GM21528 (cell line): ENCODE data around the gene FAXDC2.
"Not testable (repeated sequence)": the region's sequence is repeated elsewhere in the genome, so short reads cannot be mapped to it uniquely, and the experiment has no call there.

Experiments used
- ATAC-seq: cut with Tn5 transposase; IDR thresholded peaks from one replicate; pipeline ENCODE4 v1.9.1; 2021; ENCODE audit warnings: mild to moderate bottlenecking, moderate library complexity; ENCODE audit not compliant: unreplicated experiment, low FRiP score

Gene FAXDC2

GRCh38 chr5:154832804-154833203, 17.6 kb downstream of the FAXDC2 start:
- not testable (repeated sequence) for ATAC-seq

DNA sequence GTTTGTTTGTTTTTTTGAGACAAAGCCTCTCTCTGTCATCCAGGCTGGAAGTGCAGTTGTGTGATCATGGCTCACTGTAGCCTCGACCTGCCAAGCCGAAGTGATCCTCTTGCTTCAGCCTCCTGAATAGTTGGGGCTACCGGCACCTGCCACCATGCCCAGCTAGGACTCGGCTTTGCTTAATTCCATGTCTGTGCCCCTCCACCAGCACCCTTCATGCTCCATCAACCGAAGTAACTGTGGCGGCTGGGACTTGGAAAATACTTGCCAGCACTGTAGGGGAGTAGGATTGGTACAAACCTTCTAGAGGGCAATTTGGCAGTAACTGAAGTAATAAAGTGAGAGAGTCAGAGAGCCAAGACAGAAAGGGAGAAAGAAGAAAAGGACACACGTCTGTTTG, 19.0 kb downstream of the FAXDC2 start:
- no peak for ATAC-seq

DNA sequence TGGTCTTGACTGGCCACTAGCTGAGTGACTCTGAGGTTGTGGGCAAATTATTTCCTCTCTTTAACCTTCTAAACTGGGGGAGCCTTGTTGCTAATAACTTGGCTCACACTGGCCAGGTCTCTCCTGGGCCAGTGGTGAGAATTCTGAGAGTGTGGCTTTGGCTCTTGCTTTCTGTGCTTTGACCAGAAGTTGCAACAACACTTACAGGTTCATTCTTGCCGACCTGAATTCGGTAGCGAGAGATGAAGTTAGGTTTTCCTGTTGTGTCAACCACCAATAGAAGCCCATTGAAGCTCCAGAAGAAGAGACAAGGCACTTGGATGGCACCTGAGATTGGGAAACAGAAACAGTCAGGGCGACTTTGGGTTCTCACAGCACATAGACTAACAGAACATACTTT, 19.8 kb downstream of the FAXDC2 start:
- ATAC-seq = no peak

DNA sequence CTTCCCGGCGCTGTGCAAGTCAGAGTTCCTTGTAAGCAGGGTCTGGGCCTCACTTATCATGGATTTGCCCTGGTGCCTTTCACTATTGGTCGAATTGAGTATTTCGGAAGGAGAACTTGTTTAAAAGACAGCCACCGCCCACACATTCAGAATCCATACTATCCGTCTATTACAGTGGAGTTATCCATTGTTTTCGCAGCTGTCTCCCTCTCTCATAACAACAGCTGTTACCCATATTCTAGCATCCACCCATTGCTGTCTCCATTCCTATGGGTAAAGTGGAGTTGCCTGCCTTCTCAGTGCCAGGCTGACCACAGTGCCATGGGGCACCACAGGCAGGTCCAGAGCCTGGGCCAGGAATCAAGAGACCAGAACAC, 20.2 kb downstream of the FAXDC2 start:
- no peak for ATAC-seq

DNA sequence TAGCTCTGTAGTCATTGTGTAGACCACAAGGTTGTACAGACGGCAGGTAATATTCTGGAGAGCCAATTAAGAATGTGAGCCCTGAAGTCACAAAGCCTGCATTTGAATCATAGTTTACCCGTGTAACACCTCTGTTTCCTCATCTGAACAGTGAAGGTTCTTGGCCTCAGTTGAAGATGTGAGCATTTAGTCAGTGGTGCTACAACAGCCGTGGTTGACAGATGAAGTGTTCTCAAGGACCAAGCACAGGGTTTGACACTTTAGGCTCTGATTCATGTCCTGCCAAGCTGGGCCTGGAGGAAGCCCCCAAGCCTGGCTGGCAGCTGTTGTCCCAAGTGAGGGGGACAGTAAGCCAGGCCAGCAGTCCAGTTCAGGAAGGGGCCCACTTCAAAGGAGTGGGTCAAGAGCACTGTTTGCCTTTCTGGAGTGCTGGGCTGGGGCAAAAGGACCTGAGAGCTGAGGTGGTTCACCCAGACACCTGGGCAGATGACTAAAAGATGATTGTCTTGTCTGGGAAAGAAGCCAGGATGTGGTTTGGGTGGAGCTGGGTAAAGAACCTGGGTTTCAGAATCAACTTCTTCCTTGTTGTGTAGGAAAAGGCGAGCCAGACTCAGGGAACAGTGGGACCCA, 20.7 kb downstream of the FAXDC2 start:
- ATAC-seq = no peak

- no peak for ATAC-seq
These were observed 21.2 kb downstream of the FAXDC2 start for GRCh38 chr5:154829181-154829588.

GRCh38 chr5:154824070-154824469, 26.3 kb downstream of the FAXDC2 start:
- ATAC-seq = no peak

- ATAC-seq = no peak
These were observed 26.8 kb downstream of the FAXDC2 start for GRCh38 chr5:154823605-154824004.

DNA sequence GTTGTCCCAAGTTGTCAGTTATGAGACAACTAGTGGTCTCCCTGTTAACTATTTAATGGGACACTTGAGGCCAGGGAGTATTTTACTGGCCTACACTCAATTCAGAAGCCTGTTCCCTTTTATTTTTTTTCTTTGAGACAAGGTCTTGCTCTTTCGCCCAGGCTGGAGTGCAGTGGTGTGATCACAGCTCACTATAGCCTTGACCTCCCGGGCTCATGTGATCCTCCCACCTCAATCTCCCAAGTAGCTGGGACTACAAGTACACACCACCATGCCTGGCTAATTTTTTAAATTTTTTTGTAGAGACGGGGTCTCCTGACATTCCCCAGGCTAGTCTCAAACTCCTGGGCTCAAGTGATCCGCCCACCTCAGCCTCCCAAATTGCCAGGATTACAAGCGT, 27.5 kb downstream of the FAXDC2 start:
- not testable (repeated sequence) for ATAC-seq

DNA sequence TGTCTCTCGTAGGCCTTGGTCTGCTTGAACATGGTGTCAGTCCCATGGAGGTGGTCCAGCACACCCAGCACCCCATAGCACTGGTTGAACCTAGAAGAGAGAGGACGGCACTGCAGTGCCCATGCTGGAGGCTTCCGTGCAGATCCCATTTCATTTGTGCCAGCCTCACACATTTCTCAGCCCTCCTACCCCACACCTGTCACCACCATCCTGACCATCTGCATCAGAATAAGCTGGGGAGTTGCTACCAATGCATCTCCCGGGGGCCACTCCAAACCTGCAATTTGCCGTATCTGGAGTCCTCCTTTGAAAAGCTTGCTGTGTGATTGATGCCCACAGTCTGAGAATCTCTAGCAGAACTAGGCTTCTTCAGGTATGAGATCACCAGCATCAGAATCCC, 30.0 kb downstream of the FAXDC2 start:
- no peak for ATAC-seq

GRCh38 chr5:154819546-154819945, 30.9 kb downstream of the FAXDC2 start:
- ATAC-seq = no peak

GRCh38 chr5:154818471-154819116, 31.8 kb downstream of the FAXDC2 start:
- ATAC-seq = no peak

DNA sequence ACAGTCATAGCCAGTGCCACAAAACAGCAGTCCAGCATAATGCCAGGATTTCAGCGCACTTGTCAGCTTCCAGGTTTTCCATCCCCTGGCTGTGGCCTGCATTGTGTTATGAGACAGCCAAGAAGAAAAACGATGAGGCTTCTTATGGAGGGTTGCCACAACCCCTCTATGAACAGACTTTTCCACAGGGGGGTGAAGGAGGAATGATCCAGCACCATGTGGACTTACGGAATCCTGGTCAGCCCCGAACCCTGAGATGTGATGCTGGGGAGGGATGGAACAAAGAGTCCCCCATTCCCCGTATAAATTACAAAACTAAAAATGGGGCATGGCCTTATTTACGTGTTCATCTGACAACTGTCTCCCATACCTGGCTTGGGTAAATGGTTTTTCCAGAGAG, 32.6 kb downstream of the FAXDC2 start:
- no peak for ATAC-seq

- no peak for ATAC-seq
These were observed 33.4 kb downstream of the FAXDC2 start for GRCh38 chr5:154816891-154817492.

GRCh38 chr5:154815684-154816247, 34.6 kb downstream of the FAXDC2 start:
- no peak for ATAC-seq

DNA sequence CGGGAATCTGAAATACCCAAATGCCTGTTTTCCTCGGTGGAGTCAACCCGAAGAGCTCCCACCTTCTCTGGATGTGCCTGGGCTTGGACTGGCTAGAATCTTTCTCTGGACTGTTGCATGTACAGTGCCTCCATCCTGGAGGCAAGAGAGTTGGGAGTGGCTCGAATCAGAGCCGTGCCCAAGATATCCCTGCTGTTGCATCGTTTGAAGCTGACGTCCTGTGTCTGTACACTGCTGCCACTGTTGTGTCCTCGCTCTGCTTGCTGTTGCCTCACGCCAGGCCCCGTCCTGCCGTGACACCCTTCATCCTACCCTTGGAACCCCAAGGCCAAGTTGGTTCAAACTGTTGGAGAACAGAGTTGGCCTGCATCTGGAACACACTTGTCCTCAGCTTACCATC, 35.4 kb downstream of the FAXDC2 start:
- ATAC-seq = no peak

DNA sequence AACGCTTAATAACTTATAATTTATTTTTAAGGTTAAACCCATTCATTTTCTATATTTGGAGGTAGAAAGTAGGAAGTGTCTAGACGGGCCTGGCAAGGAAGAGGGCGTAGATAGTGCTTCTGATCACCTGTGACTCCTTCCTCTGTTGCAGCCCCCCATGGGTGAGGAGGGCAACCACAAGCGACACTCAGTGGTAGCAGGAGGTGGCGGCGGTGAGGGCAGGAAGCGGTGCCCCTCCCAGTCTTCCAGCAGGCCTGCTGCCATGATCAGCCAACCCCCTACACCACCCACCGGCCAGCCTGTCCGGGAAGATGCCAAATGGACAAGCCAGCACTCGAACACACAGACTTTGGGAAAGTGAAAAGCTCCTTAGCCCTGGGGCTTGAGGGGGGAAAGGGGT, 36.7 kb downstream of the FAXDC2 start:
- ATAC-seq = no peak

- ATAC-seq = no peak
These were observed 37.2 kb downstream of the FAXDC2 start for GRCh38 chr5:154813158-154813557.

DNA sequence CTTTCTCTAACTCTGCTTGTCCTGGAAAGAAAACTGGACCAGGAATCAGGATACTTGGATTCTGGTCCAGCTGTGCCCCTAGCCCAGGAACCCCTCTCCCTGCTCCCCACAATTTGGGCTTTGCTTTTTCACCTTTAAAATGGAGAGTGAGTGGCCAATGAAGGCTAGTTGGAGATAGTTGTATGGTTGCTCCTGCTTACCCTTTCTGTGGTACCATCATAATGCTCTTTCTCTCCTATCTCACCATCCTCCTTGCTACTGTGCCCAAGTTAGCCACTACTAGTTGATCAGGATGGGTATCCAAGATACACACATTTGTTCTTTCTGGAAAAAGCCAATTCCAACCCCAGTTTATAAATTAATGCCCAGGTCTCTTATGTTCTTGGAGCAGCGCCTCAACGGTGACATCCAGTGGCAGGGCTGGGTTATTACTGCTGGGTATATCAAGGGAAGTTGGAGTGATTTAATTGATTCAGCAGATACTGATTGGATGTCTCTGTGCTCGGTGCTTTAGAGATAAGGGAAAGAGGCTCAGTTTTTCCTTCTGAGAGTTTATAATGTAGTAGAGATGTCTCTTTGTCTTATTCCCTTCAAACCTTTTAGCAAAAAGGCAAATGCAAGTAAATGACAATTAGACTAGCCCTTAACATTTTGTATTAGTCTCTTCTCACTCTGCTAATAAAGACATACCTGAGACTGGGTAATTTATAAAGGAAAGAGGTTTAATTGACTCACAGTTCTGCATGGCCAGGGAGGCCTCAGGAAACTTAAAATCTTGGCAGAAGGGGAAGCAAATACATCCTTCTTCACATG, 38.5 kb downstream of the FAXDC2 start:
- ATAC-seq = peak; percentile 69

DNA sequence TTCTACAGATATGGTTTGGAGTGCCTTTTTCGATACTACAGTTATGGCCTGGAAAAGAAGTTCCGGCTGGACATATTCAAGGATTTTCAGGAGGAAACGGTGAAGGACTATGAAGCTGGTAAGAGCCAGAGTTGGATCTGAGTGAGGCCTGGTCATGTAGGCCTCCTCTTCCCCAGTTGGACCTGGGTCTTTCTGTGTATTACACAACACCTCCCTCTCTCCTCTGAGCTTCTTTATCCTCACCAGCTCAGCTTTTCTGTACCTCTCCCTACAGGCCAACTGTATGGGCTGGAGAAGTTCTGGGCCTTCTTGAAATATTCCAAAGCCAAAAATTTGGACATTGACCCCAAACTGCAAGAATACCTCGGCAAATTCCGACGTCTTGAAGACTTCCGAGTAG, 39.2 kb downstream of the FAXDC2 start:
- ATAC-seq = no peak

GRCh38 chr5:154806176-154806575, 44.2 kb downstream of the FAXDC2 start:
- no peak for ATAC-seq
